ENCODE results near the gene ARHGAP31. TPM values are rescaled to one million over a fixed set of nuclear protein-coding genes. Genes with fewer than 3 reads are reported as not detected.

Gene ARHGAP31
- total RNA-seq, 1 donor = 15.1 TPM

GRCh38 chr3:119338754-119339153 is 44.6 kb downstream of the ARHGAP31 start:
- no peak overlapping the region for H3K4me3 ChIP-seq (ENCODE audit: low read depth, low read length)
- no peak for DNase-seq (ENCODE audit: low read depth)
- no peak for TF ChIP-seq CTCF (IDR thresholded peaks at IDR 0.05; ENCODE audit: insufficient read depth, low read depth, low read length)

DNA sequence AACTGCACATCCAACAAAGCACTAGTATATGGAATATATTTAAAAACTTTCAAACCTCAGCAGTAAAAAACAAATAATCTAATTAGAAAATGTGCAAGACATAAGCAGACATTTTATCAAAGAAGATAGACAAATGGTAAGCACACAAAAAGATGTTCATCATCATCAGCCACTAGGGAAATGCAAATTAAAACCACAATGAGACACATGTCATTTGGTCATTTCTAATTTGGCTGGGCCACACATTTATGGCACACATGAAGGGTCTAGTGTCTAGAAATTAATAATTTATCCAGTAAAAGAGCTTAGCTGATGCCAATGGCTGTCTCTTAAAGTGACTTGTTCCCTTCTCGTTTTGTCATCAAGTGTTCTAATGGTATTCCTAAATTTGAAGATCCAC is 45.8 kb downstream of the ARHGAP31 start:
- no peak for DNase-seq (ENCODE audit: low read depth)
- TF ChIP-seq CTCF (IDR thresholded peaks at IDR 0.05; ENCODE audit: insufficient read depth, low read depth, low read length) = no peak
- no peak overlapping the region for H3K4me3 ChIP-seq (ENCODE audit: low read depth, low read length)

DNA sequence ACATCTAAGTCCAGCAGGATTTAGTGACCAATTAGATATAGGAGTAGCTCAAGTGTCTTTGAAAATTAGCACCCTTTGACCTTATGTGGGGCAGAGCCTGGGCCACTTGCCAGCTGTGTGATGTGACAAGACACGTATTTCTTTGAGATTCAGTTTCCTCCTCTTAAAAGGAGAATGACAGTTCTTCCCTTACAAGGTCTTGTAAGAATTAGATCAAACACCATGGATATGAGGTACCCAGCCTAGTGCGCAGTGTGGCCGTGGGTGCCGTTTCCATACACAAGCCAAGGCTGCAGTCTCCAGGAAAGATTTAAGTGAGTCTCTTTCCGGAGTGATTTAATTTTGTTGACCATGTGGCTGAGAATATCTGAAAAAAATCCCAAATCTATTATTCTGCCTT is 46.3 kb downstream of the ARHGAP31 start:
- no peak overlapping the region for H3K4me3 ChIP-seq (ENCODE audit: low read depth, low read length)
- TF ChIP-seq CTCF (IDR thresholded peaks at IDR 0.05; ENCODE audit: insufficient read depth, low read depth, low read length) = no peak
- DNase-seq (ENCODE audit: low read depth) = no peak

- TF ChIP-seq CTCF (IDR thresholded peaks at IDR 0.05; ENCODE audit: insufficient read depth, low read depth, low read length) = no peak
- DNase-seq (ENCODE audit: low read depth) = no peak
- no peak overlapping the region for H3K4me3 ChIP-seq (ENCODE audit: low read depth, low read length)
These were observed 48.0 kb downstream of the ARHGAP31 start for GRCh38 chr3:119342176-119342575.

DNA sequence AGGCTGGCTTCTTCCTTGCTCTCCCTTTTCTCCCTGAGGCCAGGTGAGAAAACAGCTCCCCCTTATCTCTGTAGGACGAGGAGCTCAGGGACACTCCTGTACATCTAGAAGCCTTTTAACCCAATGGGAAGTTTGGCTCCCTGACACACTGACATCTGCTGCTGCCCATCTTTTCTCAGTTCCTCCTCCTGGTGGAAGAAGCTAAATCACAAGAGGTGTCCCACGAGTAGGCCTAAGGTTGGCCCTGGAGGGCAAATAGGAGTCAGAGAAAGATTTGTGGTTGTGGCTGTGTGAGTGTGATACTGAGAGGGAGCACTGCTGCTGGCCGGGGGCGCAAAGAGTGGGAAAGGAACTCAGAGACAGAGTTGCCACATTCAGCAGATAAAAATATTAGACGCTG is 49.5 kb downstream of the ARHGAP31 start:
- H3K4me3 ChIP-seq (ENCODE audit: low read depth, low read length) = no peak overlapping the region
- no peak for TF ChIP-seq CTCF (IDR thresholded peaks at IDR 0.05; ENCODE audit: insufficient read depth, low read depth, low read length)

GRCh38 chr3:119346076-119346496 is 51.9 kb downstream of the ARHGAP31 start:
- no peak overlapping the region for H3K4me3 ChIP-seq (ENCODE audit: low read depth, low read length)
- peak; percentile 50 for DNase-seq (ENCODE audit: low read depth)
- no peak for TF ChIP-seq CTCF (IDR thresholded peaks at IDR 0.05; ENCODE audit: insufficient read depth, low read depth, low read length)

More for the DNA sequence above, 49.5 kb downstream of the ARHGAP31 start:
- DNase-seq (ENCODE audit: low read depth) = no peak

DNA sequence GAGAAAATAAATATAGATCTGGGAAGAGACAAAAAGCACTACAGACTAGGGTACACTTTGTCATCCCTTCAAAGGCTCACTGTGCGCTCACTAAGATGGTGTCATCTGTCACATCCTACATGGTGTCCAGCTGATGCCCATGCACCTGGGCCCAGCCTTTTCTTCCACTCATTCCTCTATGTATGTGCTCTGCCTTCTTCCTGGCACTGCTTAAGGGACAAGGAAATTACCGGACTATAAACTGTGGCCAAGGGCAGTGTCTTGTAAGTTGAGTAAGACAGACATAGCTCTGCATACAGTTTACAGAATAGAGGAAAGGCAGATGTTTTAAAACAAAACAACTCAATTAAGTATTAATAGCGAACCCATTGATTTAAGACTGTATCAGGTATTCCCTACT is 52.9 kb downstream of the ARHGAP31 start:
- H3K4me3 ChIP-seq (ENCODE audit: low read depth, low read length) = no peak overlapping the region
- no peak for DNase-seq (ENCODE audit: low read depth)
- TF ChIP-seq CTCF (IDR thresholded peaks at IDR 0.05; ENCODE audit: insufficient read depth, low read depth, low read length) = no peak

Measured in fibroblast of villous mesenchyme (primary cell).